GM19455 (cell line): ENCODE measurements around the gene TMEM140.
"Not testable (repeated sequence)": the region's sequence is repeated elsewhere in the genome, so short reads cannot be mapped to it uniquely, and the experiment has no call there.

Source experiments
- ATAC-seq: cut with Tn5 transposase; IDR thresholded peaks from one replicate; pipeline ENCODE4 v1.9.1; 2021; ENCODE audit not compliant: unreplicated experiment

Gene TMEM140

GRCh38 chr7:135147899-135148721, at the start of gene TMEM140:
Gene TMEM140, plus strand, starts transcription at chr7:135148072. Its CDS starts 16,370 bp downstream, at chr7:135164442.
- peak; percentile 76 for ATAC-seq

GRCh38 chr7:135098391-135098790, 49.5 kb upstream of the TMEM140 start:
- no peak for ATAC-seq

GRCh38 chr7:135100856-135101255, 47.0 kb upstream of the TMEM140 start:
- ATAC-seq: no peak

- no peak for ATAC-seq
These were observed 45.5 kb upstream of the TMEM140 start for GRCh38 chr7:135102372-135102771.

GRCh38 chr7:135109562-135109961, 38.3 kb upstream of the TMEM140 start:
- ATAC-seq: no peak

- no peak for ATAC-seq
These were observed 37.9 kb upstream of the TMEM140 start for GRCh38 chr7:135109976-135110375.

GRCh38 chr7:135111379-135111778, 36.5 kb upstream of the TMEM140 start:
- no peak for ATAC-seq

- no peak for ATAC-seq
These were observed 33.2 kb upstream of the TMEM140 start for GRCh38 chr7:135114622-135115021.

GRCh38 chr7:135117096-135117495, 30.8 kb upstream of the TMEM140 start:
- ATAC-seq: no peak

GRCh38 chr7:135121868-135122267, 26.0 kb upstream of the TMEM140 start:
- no peak for ATAC-seq

- ATAC-seq: not testable (repeated sequence)
These were observed 23.2 kb upstream of the TMEM140 start for GRCh38 chr7:135124631-135125030.

GRCh38 chr7:135128931-135129330, 18.9 kb upstream of the TMEM140 start:
- ATAC-seq: no peak

- ATAC-seq: no peak
These were observed 18.3 kb upstream of the TMEM140 start for GRCh38 chr7:135129579-135129978.

GRCh38 chr7:135143885-135144668, 3.8 kb upstream of the TMEM140 start:
- ATAC-seq: no peak

GRCh38 chr7:135147341-135147898, 452 bp upstream of the TMEM140 start:
- no peak for ATAC-seq

GRCh38 chr7:135150072-135150782, 2.4 kb downstream of the TMEM140 start:
- ATAC-seq: no peak

GRCh38 chr7:135151132-135151531, 3.3 kb downstream of the TMEM140 start:
- ATAC-seq: no peak

GRCh38 chr7:135151533-135151932, 3.7 kb downstream of the TMEM140 start:
- no peak for ATAC-seq

GRCh38 chr7:135152442-135152841, 4.6 kb downstream of the TMEM140 start:
- no peak for ATAC-seq

- no peak for ATAC-seq
These were observed 6.9 kb downstream of the TMEM140 start for GRCh38 chr7:135154734-135155133.

- no peak for ATAC-seq
These were observed 8.4 kb downstream of the TMEM140 start for GRCh38 chr7:135156290-135156689.
